HG03439 (cell line): ENCODE measurements around the gene NFIB.

ENCODE experiments used
- ATAC-seq: cut with Tn5 transposase; IDR thresholded peaks from one replicate; pipeline ENCODE4 v1.9.1; 2021; ENCODE audit warnings: mild to moderate bottlenecking, moderate library complexity; ENCODE audit not compliant: unreplicated experiment

NFIB gene

DNA sequence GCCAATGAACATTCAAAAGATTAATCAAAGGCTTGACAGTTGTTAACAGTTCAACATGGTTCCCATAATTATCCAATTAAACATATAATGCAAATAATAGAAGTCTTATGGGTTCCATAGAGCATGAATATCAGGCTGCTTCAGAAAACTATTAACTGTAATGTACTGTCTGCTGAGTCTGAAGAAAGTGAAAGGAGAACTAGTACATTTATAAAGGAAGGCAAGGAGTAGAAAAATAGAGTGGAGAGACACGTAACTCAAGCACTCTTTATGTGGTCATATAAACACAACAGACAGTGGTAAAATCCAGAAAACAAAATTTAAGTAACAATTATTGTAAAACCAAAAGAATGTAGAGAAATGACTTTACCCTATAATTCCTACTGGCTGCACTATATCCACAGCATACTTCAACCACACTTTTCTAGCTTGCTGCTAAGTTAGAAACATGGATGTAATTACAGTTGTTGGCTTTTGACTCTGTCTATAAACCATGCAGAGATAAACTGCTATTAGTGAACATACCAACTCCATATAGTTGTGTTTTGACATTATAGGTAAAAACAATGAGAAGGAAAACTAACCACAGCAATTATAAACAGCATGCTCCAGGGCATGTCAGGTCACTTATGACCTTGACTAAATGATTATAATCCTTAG, 32.7 kb downstream of the NFIB start:
- ATAC-seq = no peak

DNA sequence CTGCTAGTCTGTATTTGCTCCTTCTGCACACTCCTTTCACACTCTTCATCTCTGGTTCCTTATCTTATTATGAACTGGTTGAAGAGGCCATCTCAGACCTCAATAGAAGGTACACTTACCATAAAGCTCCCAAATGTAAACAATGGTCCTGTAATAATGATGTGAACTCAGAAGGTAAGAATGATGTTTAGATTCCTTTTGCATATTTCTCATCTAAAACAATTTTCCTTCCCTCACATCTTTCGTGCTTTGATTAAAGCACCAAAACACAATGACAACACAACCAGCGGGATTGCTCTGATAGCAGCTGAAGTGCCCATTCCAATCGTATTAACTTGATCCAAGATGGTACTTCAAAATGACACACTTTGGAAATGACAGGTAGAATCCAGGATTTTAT, 34.3 kb downstream of the NFIB start:
- ATAC-seq = no peak

- no peak for ATAC-seq
Observed at GRCh38 chr9:14278291-14278721, 35.6 kb downstream of the NFIB start.

DNA sequence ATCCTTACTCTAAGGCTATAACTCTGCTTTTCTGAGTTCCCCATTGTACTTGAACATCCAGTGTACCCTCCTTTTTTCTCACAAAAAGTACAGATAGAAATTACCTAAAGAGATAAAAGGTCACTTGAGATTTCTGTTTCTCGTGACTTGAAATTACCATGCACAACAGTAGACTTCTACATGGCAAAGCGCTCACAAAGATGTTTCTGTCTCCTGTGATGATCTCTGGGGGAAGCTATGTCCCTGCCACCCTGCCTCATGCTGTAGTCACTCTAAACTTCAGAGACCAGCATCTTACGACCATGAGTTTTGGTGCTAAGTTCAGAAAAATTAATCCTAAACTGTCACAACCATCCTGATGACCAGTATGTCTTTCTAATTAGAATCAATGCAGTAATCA, 36.2 kb downstream of the NFIB start:
- no peak for ATAC-seq

DNA sequence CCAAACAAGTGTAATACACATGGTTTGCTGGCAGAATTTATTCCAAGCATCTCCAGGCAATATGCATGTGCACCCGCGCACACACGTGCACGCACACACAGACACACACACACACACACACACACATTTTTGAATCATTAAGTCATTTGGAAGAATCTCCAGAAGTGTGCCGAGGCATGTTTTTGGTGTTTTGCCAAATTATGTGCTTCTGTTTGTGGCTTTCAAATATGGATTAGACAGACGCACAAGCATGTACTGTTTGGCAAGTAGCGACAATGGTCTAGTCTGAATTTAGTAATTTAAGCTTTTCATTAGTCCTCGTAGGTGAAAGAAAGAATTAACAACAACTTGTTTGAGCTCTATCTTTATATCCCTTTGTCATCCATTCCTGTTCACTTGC, 36.7 kb downstream of the NFIB start:
- ATAC-seq = no peak

- ATAC-seq = no peak
Observed at GRCh38 chr9:14275331-14275730, 38.6 kb downstream of the NFIB start.

DNA sequence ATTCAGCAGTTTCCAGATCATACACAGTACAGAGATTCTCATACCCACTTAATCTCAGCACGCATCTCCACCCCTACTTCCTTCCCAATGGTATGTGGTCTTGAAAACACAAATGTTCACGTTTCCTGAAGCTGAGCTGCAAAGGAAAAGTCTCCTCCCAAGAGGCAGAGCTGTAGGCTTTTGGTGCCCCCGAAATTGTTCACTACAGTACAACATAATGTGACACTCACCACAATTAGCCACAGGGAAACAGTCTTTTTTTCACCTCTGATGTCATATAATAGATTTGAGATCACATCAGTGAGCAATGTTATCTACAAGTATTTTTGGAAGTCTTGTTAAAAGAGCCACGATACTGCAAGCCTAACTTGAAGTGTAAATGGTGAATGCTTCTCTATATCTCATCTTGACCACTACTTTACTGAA, 40.2 kb downstream of the NFIB start:
- ATAC-seq = no peak

GRCh38 chr9:14272927-14273528, 40.9 kb downstream of the NFIB start:
- ATAC-seq = no peak

DNA sequence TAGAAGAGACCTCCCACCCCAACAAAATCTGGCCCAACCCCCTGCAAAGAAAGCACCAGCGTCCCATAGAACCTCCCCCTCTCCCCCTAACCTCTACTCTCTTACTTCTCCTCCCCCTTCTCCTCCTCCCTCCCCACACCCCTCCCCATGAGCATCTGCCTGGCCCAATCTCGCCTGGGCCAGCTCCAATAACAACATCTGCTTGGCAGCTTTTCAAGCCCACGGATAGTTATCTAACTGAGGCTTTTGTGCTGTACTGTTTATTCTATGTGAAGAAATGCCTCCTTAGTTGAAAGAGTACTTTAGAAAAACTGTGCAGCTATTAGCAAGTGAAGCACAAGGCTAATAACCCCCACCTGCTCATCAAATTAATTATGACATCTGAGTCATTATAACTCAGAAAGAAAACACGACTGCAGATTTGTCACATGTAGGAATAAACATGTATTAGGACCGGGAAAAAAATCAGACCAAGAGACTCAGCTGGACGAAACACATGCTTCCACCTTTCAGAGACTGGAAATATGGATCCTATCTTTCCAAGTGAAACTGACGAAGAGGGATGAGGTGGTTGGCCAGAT, 42.8 kb downstream of the NFIB start:
- ATAC-seq = no peak

DNA sequence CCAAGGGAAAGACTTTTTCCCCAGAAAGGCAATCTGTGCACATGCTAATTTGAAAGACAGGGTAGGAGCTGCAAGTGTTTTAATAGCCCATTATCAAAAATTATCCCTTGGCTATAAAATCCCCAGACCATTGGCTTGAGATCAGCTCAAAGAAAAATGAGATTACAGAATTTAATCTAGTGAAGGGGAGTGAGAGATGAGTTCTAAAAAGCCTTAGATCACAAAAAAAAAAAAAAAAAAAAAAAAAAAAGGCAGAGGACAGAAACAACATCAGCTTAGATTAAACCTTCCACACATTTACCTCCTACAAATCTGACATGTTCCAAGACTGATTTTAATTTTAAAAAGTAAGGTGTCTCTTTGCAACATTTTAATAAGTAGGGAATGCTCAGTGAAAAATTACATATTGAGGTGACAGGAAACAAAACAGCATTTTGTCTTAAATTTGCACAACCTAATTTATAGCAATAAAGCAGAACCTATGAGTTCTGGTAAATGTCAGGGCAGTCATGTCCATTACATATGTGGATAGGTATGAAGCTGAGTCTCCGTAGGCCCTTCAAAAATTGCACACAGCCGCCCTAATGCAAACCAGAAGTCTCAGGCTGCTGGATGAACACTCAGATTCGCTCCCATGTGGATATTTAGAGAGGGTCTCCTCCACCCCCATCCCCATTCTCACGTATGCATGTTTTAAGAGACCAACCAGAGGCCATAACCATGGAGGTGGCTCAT, 43.4 kb downstream of the NFIB start:
- no peak for ATAC-seq

DNA sequence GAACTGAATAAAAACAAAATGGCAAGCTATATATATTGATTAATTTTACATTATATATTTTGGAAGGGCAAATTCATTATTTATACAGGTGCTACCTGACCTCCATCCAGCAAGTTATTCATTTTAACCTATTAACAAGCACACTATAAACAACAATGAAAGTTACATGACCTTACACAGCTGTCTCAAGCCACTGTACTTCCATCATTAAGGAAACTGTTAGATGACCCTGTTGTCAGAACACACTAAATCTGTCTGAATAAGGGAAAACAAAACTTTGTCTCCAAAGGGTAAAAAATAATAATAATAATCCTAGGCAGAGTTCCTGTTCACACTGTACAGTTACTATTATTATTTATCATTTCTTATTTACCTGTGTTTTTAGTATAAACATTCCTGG, 44.0 kb downstream of the NFIB start:
- no peak for ATAC-seq

- no peak for ATAC-seq
Observed at GRCh38 chr9:14263707-14264483, 50.0 kb downstream of the NFIB start.

DNA sequence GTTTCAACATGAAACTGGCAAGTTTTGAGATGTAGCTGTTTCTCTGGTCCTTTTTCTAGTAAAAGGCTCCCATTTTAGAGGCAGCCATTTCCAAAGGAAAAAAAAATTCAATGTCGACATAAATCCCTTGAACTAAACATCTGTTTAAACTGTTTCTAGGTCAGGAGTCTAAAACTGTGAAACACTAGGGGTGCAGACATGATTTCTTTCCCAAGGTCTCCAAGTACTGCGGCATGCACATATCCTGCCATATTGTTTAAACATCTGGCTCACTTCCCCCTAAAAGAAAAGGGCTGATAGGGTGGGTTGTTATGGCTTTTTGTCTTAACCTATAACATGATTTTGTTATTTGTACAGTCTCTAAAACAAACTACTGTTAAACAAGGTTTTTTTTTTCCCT, 51.1 kb downstream of the NFIB start:
- ATAC-seq = no peak

DNA sequence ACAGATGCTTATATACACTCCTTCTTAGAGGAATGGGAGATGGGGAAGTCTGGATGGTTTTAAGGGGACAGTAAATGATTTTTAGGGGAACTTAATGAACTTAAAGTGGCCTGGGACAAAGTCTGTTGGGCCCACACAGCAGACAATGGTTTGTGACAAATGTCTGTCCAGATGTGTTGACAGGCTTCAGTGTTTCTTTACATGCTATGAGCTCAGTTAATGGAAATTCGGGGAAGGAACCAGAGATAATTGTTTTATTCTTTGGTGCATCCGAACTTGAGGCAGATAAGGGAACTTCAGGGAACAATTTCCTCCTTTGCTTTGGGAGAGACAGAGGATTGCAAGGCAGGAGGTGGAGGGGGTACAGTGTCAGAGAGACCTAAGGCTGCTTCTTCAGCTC, 52.3 kb downstream of the NFIB start:
- no peak for ATAC-seq

DNA sequence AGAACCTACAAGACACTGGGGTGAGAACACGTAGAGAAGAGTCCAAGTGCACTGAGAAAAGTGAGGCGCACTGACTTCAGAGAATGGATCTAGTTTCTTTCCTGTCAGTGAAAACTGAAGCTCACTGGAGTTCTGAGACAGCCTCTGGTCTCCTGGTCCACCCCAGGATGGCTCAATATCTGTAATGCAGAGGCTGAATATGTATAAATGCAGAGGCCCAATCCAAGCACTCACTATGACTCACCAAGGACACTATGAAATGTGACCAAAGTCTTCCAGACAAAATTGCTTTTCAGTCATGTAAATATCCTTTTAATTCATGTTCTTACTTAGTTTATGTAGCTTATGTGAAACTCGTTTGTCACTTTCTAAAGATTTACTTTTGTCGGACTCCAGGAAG, 53.8 kb downstream of the NFIB start:
- no peak for ATAC-seq

GRCh38 chr9:14258660-14259239, 55.2 kb downstream of the NFIB start:
- no peak for ATAC-seq

DNA sequence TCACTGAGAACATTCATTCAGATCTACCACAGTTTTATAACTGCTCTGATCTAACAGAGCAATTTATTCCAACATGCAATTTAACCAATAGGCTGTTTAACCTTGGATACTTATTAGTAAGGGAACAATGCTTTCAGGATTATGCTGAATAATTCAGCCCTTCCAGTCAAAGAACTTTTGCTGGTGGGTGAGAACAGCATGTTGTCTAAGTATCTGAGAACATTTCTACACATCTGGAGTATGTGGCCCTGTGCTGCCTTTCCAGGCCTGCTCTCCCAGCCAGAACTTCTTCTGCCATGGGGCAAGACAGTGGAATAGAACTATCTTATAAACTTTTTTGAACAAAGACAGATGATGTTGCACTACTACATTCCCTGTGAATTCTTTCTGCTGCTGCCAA, 55.8 kb downstream of the NFIB start:
- no peak for ATAC-seq

DNA sequence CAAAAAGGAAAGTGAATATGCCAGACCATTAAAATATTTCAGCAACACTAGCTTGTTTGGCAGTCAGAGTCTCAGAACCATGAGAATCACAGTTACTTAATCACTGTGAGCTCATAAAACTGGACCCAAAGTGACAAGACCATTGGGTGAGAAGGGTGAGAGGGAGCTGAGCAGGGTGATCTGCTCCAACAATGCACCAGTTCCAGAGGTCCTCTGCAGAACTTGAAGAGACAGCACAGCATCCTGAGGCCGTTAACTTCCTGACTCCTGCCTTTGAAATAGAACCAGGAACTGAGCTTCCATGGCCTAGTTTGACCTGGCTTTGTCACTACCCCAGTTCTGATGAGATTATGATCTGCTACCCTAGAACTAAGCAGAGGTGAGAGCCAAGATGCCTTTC, 57.4 kb downstream of the NFIB start:
- no peak for ATAC-seq

- ATAC-seq = no peak
Observed at GRCh38 chr9:14251154-14252071, 62.5 kb downstream of the NFIB start.

- no peak for ATAC-seq
Observed at GRCh38 chr9:14250794-14251153, 63.2 kb downstream of the NFIB start.
